ENCODE data around the gene NTN5.
A peak's percentile ranks its signal among the peaks of the same experiment; 100 is the strongest.
"Not testable (repeated sequence)": the region's sequence is repeated elsewhere in the genome, so short reads cannot be mapped to it uniquely, and the experiment has no call there.

NTN5 gene

DNA sequence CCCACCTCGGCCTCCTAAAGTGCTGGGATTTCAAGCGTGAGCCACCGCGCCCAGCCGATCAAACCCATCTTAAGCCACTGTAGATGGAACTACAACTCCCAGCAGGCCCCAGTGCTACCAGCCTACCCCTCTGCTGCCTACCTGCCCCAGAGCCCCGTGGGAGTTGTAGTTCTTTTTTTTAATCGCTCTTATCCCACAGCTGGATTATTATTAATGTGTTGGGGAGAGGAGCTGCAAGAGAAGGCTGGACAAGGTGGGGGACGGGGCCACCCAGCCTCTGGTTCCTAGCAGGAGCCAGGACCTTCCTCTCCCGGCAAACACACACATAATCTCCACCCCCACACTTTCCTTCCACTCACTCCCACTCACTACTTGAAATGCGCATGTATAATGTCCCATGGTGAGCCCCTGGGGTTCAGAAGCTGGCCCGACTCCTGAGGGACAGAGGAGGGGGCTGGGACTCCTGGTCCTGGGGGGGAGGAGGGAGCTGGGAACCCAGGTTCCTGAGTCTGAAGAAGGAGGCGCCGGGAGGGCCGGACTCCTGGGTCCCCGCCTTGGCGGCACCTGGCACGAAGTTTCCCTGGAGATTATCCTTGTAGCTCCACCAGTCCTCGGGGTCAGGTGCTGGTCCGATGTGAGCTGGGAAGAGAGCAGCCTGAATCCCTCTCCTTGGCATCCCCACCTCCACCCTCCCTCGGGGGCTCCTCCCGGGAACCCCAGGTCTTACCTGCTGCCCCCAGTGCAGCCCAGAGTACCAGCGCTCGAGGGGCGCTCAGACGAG, 27.8 kb downstream of the NTN5 start:
- DNase-seq (ENCODE audit: low read depth in 1 of 2, low spot score in 1 of 2) = peak; percentile 53 to 58

DNA sequence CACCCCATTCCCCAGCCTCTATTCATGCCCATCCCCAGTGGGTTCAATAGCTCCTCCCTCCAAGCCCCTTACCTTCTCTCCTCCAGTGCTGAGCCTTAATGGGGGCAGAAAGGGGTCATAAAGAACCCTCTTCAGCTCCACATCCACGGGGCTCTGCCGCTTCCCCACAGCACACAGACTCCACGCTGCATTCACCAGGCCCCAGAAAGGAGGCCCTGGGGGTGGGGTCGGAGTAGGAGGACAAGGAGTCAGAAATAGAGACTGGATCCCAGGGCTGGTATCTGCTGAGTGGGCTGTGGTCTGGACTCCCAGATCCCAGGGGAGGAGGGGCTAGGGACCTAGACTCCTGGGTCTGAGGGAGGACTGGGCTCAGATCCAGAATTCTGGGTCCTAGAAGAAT, 28.5 kb downstream of the NTN5 start:
- no peak for DNase-seq (ENCODE audit: low read depth in 1 of 2, low spot score in 1 of 2)

DNA sequence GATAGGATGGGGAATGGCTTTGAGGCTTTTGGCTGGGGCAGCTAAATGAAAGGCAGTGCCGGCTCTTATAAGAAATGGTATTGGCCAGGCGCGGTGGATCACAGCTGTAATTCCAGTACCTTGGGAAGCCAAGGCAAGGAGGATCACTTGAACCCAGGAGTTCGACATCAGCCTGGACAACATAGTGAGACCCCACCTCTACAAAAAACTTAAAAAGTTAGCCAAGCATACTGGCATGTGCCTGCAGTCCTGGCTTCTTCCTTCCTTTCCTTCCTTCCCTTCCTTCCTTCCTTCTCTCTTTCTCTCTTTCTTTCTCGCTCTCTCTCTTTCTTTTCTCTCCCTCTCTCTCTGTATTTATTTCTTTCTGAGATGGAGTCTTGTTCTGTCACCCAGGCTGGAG, 30.0 kb downstream of the NTN5 start:
- DNase-seq (ENCODE audit: low read depth in 1 of 2, low spot score in 1 of 2) = no peak

DNA sequence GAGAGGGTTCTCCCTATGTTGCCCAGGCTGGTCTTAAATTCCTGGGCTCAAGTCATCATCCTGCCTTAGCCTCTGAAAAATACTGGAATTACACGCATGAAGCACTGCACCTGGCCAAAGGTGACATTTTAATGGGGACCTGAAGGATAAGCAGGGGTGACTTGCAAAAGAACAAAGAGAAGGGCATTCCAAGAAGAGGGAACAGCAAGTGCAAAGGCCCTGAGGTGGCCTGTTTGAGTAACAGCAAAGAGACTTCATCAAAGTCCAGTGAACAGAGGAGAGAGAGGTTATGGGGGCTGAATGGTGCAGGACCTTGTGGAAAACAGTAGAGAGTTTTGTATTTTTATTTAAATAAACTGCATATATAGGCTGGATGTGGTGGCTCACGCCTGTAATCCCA, 31.0 kb downstream of the NTN5 start:
- DNase-seq (ENCODE audit: low read depth in 1 of 2, low spot score in 1 of 2) = no peak

- DNase-seq (ENCODE audit: low read depth in 1 of 2, low spot score in 1 of 2) = no peak
These were observed 33.1 kb downstream of the NTN5 start for GRCh38 chr19:48639483-48640375.

DNA sequence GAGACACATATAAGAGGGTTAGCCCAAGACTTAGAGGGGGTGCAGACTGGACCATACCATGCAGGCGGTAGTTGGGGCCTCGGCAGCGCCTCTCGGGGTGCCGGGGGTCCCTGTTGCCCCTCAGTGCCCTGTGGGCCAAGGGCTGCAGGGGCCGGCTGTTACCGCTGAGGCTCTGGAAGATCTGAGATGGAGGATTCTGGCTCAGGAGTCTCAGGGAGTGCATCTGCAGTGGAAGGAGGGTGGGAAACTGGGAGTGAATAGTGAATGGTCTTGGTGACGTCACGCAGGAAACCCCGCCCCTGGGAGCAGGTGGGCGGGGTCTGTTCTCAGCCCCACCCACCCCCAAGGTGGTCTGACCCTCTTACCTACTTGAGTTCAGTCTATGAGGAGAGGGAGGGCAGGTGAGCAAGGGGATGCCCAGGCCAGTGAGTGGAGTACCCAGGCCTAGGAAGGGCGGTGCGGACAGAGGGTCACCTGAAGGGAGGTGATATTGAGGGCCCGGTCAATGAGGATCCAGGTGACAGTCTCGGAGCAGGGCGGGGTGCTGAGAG, 33.9 kb downstream of the NTN5 start:
- DNase-seq (ENCODE audit: low read depth in 1 of 2, low spot score in 1 of 2) = no peak

DNA sequence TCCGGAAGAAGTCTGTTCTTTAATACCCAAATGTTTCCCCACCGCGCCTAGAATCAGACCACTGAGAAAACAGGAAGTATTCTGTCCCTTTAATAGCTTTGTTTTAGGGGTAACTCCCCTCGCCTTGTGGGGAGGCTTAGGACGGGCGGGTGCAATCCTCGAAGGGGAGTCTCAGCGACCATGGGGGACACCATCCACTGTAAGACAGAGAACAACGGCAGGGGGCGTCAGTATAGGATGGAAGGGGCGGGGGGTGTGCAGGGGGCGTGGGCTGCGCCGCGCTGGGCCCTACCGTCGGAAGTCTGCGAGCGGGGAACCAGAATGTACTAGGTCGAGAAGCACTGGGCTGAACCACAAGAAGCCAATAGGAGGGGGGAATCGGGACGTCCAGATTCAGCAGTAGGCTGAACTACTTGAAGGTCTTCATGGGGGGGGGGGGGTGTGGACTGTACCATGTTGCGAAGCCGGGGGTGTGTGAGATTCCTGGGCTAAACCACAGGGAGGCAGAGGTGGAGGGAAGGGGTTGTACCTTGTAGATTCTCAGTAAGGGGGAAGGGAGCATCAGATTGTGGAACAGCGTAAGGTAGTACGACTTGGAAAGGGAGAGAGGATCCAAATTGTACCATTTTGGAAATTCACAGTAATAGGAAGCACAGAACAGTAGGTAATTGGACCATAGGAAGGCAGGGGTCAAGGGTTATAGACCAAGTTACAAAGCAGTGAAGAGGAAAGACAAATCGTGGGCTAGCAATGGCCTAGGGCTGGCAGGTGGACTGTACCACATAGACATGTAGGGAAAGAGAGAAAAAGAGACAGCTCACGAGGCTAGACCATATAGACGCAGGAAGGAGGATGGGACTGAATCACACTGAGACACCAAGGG, 34.6 kb downstream of the NTN5 start:
- peak; percentile 58 to 67 for DNase-seq (ENCODE audit: low read depth in 1 of 2, low spot score in 1 of 2)

- DNase-seq (ENCODE audit: low read depth in 1 of 2, low spot score in 1 of 2) = peak; percentile 97 to 99
These were observed 35.3 kb downstream of the NTN5 start for GRCh38 chr19:48637449-48637947.

DNA sequence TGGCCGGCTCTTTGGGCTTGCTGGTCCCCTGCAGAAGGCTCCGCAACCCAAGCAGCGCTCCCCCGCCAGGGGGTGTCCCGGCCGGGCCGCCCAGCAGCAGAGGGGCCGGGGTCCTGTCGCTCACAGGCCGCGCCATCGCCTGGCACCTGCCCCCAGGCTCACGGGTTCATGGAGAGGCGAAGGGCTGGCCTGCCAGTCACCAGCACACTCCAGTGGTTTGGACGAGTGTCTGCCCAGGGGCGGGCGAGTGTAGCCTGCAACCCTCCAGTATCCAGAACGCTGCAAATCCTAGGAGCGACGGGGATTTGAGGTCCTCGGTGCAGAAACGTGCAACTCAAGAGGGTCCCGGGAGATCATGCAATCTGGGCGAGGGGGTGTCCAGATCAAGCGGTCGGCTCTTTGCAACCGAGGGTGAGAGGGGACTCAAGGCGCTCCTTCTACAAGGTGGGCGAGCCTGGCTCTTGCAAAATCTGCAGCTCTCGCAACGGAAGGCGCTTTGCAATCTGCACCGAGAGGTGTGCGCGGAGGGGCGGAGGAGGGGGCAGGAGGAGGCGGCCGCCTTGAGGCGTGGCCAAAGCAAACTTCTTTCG, 35.9 kb downstream of the NTN5 start, which contains the start of gene DBP:
TSS of gene DBP (minus strand) at position 521 of the 590 bp plus-strand sequence. CDS start at position 136, 385 bp downstream.
- DNase-seq (ENCODE audit: low read depth in 1 of 2, low spot score in 1 of 2) = no peak

GRCh38 chr19:48635966-48636858, 36.6 kb downstream of the NTN5 start:
- no peak for DNase-seq (ENCODE audit: low read depth in 1 of 2, low spot score in 1 of 2)

DNA sequence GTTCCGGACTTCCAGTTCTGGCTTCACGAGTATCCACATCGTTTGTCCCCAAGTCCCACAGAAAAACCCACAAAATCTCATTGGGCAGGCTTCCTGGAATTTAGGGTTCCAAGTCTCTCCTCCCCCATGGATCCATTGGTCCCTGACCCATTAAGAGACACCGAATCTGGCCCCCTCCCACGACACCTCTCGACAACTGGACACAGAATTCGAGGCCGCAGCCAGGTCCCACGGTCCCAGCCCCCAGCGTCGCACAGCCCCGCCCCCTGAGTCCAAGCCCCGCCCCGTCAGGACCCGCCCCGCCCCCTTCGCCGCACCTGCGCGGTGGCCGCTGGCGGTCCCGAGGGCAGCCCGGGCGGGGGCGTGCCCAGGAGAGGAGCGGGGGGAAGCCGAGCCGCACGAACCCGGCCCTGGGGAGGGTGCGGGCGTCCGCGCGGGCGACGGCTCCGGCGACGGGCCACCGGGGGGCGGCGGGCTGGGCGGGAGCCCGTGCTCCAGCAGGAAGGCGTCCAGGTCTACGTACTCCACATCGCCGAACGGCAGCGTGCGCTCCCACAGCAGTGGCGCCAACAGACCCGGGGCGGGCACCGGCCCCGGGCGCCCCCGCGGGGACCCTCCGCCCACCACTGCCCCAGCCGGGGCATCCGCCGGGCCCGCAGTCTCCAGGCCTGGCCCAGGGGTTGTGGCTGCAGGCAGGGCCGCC, 37.4 kb downstream of the NTN5 start:
- DNase-seq (ENCODE audit: low read depth in 1 of 2, low spot score in 1 of 2) = peak; percentile 59 to 71

DNA sequence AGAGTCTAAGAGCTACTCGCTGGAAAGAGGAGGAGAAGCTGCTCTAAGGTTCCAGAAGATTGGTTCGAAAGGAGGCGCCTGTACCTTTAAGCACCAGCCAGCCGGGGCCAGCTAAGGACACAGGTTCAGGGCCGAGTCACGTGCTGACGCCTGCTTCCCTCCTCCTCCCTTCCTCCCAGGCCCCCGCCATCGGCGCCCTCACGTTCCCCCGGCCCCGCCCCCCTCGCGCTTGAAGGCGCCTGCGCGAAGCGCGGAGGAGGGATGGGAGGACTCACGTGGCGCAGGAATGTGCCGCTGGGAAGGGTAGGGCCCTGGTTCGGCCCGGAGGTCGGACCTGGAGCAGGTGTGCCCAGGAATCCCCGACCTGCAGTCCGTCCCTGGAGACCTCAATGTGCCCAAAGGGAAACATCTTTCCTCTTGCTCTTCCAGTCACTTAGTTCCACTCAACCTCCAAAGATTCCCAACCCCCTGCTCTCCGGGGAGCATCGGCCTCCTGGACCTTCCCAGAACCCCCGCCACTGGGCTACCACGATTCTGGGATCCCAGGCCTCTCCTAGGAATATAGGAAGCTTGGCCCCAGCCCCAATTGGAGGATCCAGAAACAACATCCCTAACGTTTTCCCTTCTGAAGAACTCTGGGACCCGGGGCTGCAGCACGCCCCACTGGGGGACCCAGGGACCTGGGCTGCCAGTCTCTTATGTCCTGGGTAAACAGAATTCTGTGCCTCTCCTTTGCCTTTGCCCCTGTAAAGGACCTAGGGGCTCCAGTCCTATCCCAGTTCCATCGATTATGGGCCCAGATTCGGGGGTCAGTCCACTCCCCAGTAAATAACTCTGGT, 38.2 kb downstream of the NTN5 start:
- DNase-seq (ENCODE audit: low read depth in 1 of 2, low spot score in 1 of 2) = peak; percentile 84 to 91

- no peak for DNase-seq (ENCODE audit: low read depth in 1 of 2, low spot score in 1 of 2)
These were observed 38.8 kb downstream of the NTN5 start for GRCh38 chr19:48634036-48634342.

DNA sequence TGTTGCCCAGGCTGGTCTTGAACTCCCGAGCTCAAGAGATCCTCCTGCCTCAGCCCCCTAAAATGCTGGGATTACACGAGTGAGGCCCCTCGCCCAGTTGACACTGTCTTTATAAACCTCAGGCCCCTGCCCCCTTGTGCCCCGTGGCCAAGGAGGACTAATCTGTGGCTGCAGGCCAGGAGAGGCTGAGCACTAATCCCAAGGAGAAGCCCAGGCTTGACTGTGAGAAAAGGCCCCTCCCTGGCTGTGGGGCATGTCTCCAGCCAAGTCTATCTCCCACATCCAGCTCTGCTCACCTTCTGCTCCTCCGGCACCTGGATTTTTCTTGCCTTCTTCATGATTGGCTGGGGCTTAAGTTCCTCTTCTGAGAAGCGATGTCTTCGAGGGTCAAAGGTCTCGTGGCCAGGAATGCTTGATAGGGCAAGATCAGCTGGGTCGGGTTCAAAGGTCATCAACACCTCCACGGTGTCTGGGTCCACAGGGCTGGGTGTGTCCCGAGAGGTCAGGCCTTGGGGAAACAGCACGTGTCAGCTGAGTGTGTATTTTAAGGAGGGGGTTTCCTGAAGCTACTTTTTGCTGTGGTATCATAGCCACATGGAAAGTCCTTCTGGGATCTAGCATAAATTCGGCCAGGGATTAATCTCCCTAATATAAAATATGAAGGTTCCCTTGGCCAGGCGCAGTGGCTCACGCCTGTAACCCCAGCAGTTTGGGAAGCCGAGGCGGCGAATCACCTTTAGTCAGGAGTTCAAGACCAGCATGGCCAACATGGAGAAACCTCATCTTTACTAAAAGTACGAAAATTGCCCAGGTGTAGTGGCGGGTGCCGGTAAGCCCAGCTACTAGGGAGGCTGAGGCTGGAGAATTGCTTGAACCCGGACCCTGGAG, 39.4 kb downstream of the NTN5 start:
- no peak for DNase-seq (ENCODE audit: low read depth in 1 of 2, low spot score in 1 of 2)

GRCh38 chr19:48632692-48633147, 40.1 kb downstream of the NTN5 start:
- no peak for DNase-seq (ENCODE audit: low read depth in 1 of 2, low spot score in 1 of 2)

- not testable (repeated sequence) for DNase-seq (ENCODE audit: low read depth in 1 of 2, low spot score in 1 of 2)
These were observed 40.5 kb downstream of the NTN5 start for GRCh38 chr19:48632286-48632685.

GRCh38 chr19:48631225-48631624, 41.6 kb downstream of the NTN5 start:
- no peak for DNase-seq (ENCODE audit: low read depth in 1 of 2, low spot score in 1 of 2)
